Fibroblast of the aortic adventitia (primary cell): ENCODE results near the gene USP2. TPM values are rescaled to one million over a fixed set of nuclear protein-coding genes. Genes with fewer than 3 reads are reported as not detected.

Source experiments
- DNase-seq: peaks from one replicate; pipeline ENCODE4 v3.0.0-alpha.2; 2010; ENCODE audit warnings: low read depth
- H3K4me3 ChIP-seq: 2 replicates; pipeline ENCODE4 v1.5.1; 2011; ENCODE audit warnings: low read depth, mild to moderate bottlenecking, control low read depth, low read length, moderate library complexity
- CTCF ChIP-seq: IDR thresholded peaks from 2 replicates; pipeline ENCODE4 v1.5.1; 2011; ENCODE audit warnings: mild to moderate bottlenecking, low read length, control low read depth, inconsistent platforms; ENCODE audit not compliant: insufficient read depth
- total RNA-seq: library from RNA; depleted of rRNA; stranded (reverse); fragments of >200 nt; gene quantifications from 2 replicates; pipeline ENCODE4 v1.2.3, GENCODE V29; 2012; ENCODE audit warnings: low replicate concordance

USP2 gene
- total RNA-seq, 1 donor: 0.36 TPM

- peak; percentile 95 for TF ChIP-seq CTCF
- no peak overlapping the region for H3K4me3 ChIP-seq
- DNase-seq: peak; percentile 80
These were observed 7.4 kb downstream of the USP2 start for GRCh38 chr11:119373921-119374631.

- H3K4me3 ChIP-seq: no peak overlapping the region
- TF ChIP-seq CTCF: no peak
- DNase-seq: no peak
These were observed 8.2 kb downstream of the USP2 start for GRCh38 chr11:119373059-119373920.

GRCh38 chr11:119372260-119373058, 9.0 kb downstream of the USP2 start:
- TF ChIP-seq CTCF: no peak
- no peak overlapping the region for H3K4me3 ChIP-seq
- no peak for DNase-seq

DNA sequence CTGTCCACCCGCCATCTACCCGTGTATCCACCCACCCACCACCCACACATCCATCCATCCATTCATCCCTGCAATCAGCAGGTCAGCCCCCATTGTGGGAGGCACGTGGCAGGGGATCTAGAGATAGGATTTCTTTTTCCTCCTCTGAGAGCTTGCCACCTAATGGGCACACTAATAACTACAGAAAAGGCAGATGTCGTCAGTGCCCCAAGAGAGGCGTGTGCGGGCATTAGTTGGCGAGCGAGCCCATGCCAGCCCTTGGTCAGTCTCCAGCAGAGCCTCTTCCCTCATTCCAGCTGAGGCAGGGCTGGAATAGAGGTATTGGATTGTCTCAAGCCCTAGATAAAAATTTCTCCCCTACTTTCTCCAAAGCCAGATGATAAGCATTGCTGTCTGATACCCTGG, 9.7 kb downstream of the USP2 start:
- TF ChIP-seq CTCF: no peak
- no peak for DNase-seq
- H3K4me3 ChIP-seq: no peak overlapping the region

DNA sequence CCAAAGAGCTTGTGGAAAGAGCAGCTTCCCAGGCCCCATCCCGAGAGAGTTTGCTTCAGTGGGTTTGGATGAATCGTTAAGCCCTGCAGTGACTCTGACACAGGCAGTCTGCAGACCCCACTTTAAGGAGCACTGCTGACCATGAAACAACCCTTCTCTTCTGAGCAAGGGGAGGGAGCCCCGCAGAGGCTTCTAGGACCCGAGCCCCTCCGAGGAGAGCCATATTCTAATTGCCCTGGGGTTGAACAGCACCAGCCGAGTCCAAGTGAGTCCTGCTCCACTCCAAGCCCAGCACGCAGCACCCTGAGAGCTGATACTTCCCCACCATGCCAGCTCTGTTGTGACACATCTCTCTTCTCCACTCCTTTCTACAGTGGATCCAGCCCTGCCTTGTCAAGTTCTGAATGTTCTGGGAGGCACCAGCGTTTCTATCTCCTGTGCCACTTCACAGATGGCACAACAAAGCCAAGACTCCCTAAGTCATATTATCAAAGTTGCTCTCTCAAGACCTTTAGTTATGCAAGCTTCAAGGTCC, 10.4 kb downstream of the USP2 start:
- TF ChIP-seq CTCF: no peak
- DNase-seq: no peak
- H3K4me3 ChIP-seq: no peak overlapping the region

DNA sequence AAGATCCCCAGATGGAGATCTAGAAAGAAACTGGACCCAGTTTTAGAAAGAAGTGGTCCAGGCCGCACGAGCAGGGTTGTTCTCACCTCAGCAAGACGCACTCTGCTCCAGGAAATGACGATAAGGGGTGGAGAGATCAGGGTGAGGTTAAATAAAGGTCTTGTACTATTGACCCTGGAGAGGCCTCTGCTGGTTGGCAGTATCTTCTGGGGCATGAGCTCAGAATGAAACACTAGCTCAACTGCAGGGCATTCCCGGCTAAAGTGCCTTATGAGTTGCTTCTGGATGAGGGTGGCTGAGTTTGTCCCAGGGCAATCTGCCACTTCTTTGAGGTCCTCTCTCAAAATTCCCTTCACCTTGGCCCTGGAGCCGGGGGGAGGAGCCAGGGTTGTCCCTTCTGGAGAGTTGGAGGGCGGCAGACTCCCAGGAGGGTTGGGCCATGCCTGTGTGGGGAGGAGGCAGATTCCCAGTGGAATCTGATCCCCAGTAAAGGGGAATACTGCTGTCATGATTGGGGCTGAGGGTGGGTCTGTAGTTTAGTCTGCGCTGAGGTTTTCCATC, 10.9 kb downstream of the USP2 start:
- peak; percentile 26 for DNase-seq
- no peak for TF ChIP-seq CTCF
- no peak overlapping the region for H3K4me3 ChIP-seq
